Fibroblast of lung (primary cell): Measurements from ENCODE around the gene RABL2B.
"Not testable (repeated sequence)": the region's sequence is repeated elsewhere in the genome, so short reads cannot be mapped to it uniquely, and the experiment has no call there.

Experiments used
- CTCF ChIP-seq, 2 donors: IDR thresholded peaks in 1 of 2; conservative IDR thresholded peaks in 1 of 2; 1 replicate in 1 of 2; 2 replicates in 1 of 2; pipeline ENCODE4 v1.5.1; 2011 to 2012; ENCODE audit warnings: low read length in 2 of 2, control low read depth in 1 of 2, inconsistent platforms in 1 of 2, low read depth in 1 of 2, mild to moderate bottlenecking in 1 of 2
- EZH2 ChIP-seq: IDR thresholded peaks from 2 replicates; pipeline ENCODE4 v1.5.1; 2012; ENCODE audit warnings: low read length, control low read depth, mild to moderate bottlenecking; ENCODE audit errors: missing control alignments

GRCh38 chr22:50786936-50787335 lies 3.5 kb upstream of the RABL2B start:
- not testable (repeated sequence) for TF ChIP-seq EZH2; CTCF (conservative IDR thresholded peaks at IDR 0.05 in 1 of 2, IDR thresholded peaks at IDR 0.05 in 1 of 2; ENCODE audit: low read depth in 1 of 2, low read length in 2 of 2)
